ENCODE results near the gene FBXO21. TPM values are rescaled to one million over a fixed set of nuclear protein-coding genes. Genes with fewer than 3 reads are reported as not detected.

FBXO21 gene
- total RNA-seq, 1 donor from 2014 or later = 82.8 TPM

GRCh38 chr12:117168976-117169375 lies 21.3 kb downstream of the FBXO21 start:
- no peak for DNase-seq (ENCODE audit: extremely low read depth, low read depth, low spot score)

GRCh38 chr12:117167769-117168168 lies 22.5 kb downstream of the FBXO21 start:
- DNase-seq (ENCODE audit: extremely low read depth, low read depth, low spot score) = no peak

GRCh38 chr12:117166107-117166506 lies 24.2 kb downstream of the FBXO21 start:
- no peak for DNase-seq (ENCODE audit: extremely low read depth, low read depth, low spot score)

GRCh38 chr12:117165342-117165741 lies 24.9 kb downstream of the FBXO21 start:
- DNase-seq (ENCODE audit: extremely low read depth, low read depth, low spot score) = no peak

DNA sequence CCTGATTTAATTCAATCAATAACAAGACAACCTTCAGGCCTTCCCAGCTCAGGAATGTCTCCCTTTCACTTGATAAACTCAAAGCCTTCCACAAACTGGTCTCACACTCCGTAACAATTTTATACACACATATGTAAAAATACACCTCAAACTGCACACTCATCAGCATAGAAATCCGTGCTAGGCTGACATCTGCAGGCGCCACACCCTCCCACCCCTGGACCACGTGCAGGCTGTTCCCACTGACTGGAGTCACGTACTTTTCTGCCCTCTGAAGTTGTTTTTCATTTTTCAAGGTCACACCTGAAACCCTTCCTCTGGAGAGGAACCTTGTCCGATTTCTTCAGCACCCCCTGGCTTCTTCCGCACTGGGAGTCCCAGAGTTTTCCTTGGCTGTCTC lies 27.6 kb downstream of the FBXO21 start:
- no peak for DNase-seq (ENCODE audit: extremely low read depth, low read depth, low spot score)

DNA sequence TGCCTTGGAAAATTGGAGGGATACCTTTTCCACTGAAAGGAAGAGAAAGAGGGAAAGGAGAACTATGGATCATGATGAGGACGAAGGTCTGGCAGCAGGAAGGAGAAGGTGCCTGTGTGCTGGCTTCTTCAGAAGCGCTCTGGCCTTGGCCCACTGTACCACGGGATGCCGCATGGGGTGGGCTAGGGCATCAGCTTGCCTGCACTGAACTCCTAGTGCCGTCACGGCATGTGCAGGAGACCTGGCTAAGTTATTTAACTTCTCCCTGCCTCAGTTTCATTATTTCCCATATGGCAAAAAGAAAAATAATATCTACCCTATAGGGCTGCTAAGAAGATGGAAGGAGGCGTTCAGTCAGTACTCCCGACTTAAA lies 28.1 kb downstream of the FBXO21 start:
- DNase-seq (ENCODE audit: extremely low read depth, low read depth, low spot score) = no peak

GRCh38 chr12:117161460-117162166 lies 28.7 kb downstream of the FBXO21 start:
- no peak for DNase-seq (ENCODE audit: extremely low read depth, low read depth, low spot score)

GRCh38 chr12:117159674-117160073 lies 30.6 kb downstream of the FBXO21 start:
- no peak for DNase-seq (ENCODE audit: extremely low read depth, low read depth, low spot score)

GRCh38 chr12:117158911-117159553 lies 31.2 kb downstream of the FBXO21 start:
- no peak for DNase-seq (ENCODE audit: extremely low read depth, low read depth, low spot score)

DNA sequence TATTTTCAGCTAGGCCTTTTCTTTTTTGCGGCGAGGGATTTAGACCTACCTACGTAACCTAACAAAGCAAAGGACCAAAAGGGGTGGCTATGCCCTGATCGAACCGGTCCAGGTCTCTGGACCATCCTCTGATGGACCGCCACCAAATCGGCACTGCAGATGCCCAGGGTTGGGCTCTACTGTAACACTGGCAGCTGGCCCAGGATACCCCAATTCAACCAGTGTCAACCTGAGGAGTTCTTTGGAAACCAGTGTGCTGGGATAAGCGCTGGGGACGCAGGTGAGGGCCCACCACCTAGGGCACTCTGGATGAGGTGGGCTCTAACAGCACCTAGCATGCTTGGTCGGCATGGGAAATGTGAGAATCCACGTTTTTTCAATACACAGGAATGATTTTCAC lies 32.2 kb downstream of the FBXO21 start:
- no peak for DNase-seq (ENCODE audit: extremely low read depth, low read depth, low spot score)

- DNase-seq (ENCODE audit: extremely low read depth, low read depth, low spot score) = no peak
Observed at GRCh38 chr12:117155278-117156060, 34.8 kb downstream of the FBXO21 start.

DNA sequence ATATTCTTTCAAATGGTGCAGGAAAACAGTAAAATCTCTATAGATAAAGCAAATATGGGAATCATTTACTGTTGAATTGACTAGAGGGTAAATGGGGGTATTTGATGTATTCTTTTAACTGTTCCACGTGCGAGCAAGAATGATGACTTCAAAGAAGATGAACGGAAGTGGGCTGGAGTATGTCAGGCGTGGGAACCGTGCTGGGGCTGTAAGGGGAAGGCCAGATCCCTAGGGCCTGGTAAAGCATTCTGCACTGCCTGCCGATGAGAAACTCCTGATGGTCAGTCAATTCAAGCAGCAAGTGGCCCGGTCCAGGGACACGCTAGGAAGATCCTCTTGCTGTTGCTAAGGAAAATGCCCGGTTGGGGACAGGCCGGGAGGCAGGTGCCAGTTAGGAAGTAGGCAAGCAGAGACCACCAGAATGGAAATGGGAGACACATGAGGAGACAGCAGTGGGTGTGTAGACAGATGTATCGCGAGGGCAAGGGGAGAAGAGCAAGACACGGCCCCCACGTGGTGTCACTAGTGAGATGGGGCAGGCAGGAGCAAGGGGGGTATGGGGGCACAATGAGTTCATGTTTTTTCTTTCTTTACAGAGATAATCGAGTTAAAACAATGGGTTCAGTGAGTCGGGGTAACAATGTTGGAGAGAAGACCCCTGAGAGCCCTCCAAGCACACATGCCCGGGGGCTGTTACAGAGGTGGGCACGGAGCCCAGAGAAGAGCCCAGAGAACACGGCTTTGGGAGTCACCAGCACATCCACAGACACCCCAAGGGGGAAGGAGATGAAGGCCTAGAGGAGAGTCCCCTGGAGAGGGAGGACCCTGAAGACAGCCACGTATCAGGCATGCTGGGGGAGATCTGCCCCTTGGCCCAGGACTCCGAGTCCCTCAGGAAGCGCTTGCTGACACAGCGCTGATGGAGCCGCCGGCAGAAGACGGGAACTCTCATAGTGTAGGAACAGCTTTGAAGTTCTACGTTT lies 37.2 kb downstream of the FBXO21 start:
- no peak for DNase-seq (ENCODE audit: extremely low read depth, low read depth, low spot score)

GRCh38 chr12:117151403-117152031 lies 38.8 kb downstream of the FBXO21 start:
- no peak for DNase-seq (ENCODE audit: extremely low read depth, low read depth, low spot score)

- DNase-seq (ENCODE audit: extremely low read depth, low read depth, low spot score) = no peak
Observed at GRCh38 chr12:117149431-117149830, 40.8 kb downstream of the FBXO21 start.

GRCh38 chr12:117148642-117149041 lies 41.6 kb downstream of the FBXO21 start:
- no peak for DNase-seq (ENCODE audit: extremely low read depth, low read depth, low spot score)

GRCh38 chr12:117147639-117148038 lies 42.6 kb downstream of the FBXO21 start:
- no peak for DNase-seq (ENCODE audit: extremely low read depth, low read depth, low spot score)

GRCh38 chr12:117145597-117146154 lies 44.6 kb downstream of the FBXO21 start:
- no peak for DNase-seq (ENCODE audit: extremely low read depth, low read depth, low spot score)

- no peak for DNase-seq (ENCODE audit: extremely low read depth, low read depth, low spot score)
Observed at GRCh38 chr12:117144599-117144998, 45.7 kb downstream of the FBXO21 start.

DNA sequence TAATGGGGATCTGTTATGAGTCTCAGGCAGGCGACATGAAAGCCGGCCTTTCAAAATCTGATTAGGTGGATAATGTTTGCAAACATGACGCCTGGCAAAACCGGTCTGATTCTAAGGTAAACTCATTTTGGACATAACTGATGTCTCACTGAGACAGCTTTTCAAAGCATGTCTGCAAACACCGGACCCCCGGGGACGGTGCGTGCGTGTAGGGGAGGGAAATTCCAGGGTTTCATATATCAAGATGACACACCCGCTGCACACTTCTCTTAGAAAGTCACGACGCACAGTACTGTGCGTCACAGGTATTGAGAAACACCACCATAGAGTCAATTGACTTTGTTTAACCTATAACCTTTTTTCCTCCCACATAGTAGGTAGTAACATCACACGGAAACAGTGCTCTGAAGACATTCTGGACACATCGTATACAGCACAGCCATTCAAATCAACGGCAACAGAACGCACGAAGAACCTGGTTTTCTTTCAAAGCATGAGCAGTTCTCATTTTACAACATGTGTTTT lies 47.2 kb downstream of the FBXO21 start:
- no peak for DNase-seq (ENCODE audit: extremely low read depth, low read depth, low spot score)

DNA sequence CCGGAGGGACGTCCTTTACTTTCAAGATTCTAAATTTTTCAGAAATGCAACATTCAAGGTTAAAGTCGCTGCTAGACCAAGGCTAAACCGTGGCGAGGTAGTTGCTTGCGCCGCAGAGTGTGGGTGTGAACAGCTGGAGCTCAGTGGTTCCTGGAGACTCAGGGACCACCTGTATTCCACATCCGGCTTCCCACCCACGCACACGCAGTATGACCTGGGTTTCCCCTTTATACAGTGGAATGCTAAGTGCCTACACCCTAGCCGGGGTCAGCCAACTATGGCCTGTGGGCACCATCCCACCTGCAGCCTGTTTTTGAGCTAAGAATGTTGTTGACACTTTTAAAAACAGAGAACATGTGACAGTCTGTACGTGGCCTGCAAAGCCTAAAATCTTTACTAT lies 48.2 kb downstream of the FBXO21 start:
- DNase-seq (ENCODE audit: extremely low read depth, low read depth, low spot score) = no peak

All from glomerular endothelial cell (primary cell).